Stimulated activated CD8-positive, alpha-beta memory T cell treated with anti-CD3 and anti-CD28 coated beads, Interleukin-2, amount 100 ng/mL, for 48 hours (primary cell): ENCODE measurements around the gene NCLN.
"Not testable (repeated sequence)": the region's sequence is repeated elsewhere in the genome, so short reads cannot be mapped to it uniquely, and the experiment has no call there.

ENCODE experiments used
- DNase-seq, 2 donors: peaks; one replicate each; pipeline ENCODE4 v3.0.0-alpha.2; 2020; ENCODE audit warnings: low read depth in 2 of 2

The NCLN gene

GRCh38 chr19:3225169-3225485 is 39.4 kb downstream of the NCLN start:
- no peak for DNase-seq

- DNase-seq, result no peak
Measured at GRCh38 chr19:3225677-3226093, 40.0 kb downstream of the NCLN start.

- no peak for DNase-seq
Measured at GRCh38 chr19:3227054-3227626, 41.4 kb downstream of the NCLN start.

GRCh38 chr19:3229346-3229743 is 43.6 kb downstream of the NCLN start:
- no peak for DNase-seq

- no peak for DNase-seq
Measured at GRCh38 chr19:3229888-3230496, 44.3 kb downstream of the NCLN start.

GRCh38 chr19:3231288-3231687 is 45.6 kb downstream of the NCLN start:
- DNase-seq, result no peak

- DNase-seq, result no peak
Measured at GRCh38 chr19:3233116-3233515, 47.4 kb downstream of the NCLN start.

- DNase-seq, result no peak
Measured at GRCh38 chr19:3233831-3234230, 48.1 kb downstream of the NCLN start.

- peak in 1 of 2 donors; percentile 33 for DNase-seq
Measured at GRCh38 chr19:3234800-3235199, 49.1 kb downstream of the NCLN start.

GRCh38 chr19:3235604-3236003 is 49.9 kb downstream of the NCLN start:
- not testable (repeated sequence) for DNase-seq

GRCh38 chr19:3236272-3236671 is 50.5 kb downstream of the NCLN start:
- DNase-seq, result no peak

- DNase-seq, result no peak
Measured at GRCh38 chr19:3238066-3238561, 52.4 kb downstream of the NCLN start.

- DNase-seq, result no peak
Measured at GRCh38 chr19:3239367-3239766, 53.6 kb downstream of the NCLN start.

- DNase-seq, result peak in 1 of 2 donors; percentile 34
Measured at GRCh38 chr19:3243819-3244700, 58.3 kb downstream of the NCLN start.

GRCh38 chr19:3245050-3245449 is 59.3 kb downstream of the NCLN start:
- DNase-seq, result no peak

- DNase-seq, result no peak
Measured at GRCh38 chr19:3248728-3249326, 63.1 kb downstream of the NCLN start.

GRCh38 chr19:3249408-3249807 is 63.7 kb downstream of the NCLN start:
- DNase-seq, result peak in 1 of 2 donors; percentile 10

GRCh38 chr19:3250675-3251074 is 64.9 kb downstream of the NCLN start:
- DNase-seq, result peak in 1 of 2 donors; percentile 26

- DNase-seq, result no peak
Measured at GRCh38 chr19:3251229-3251628, 65.5 kb downstream of the NCLN start.

- no peak for DNase-seq
Measured at GRCh38 chr19:3252650-3253049, 66.9 kb downstream of the NCLN start.

GRCh38 chr19:3253270-3253669 is 67.5 kb downstream of the NCLN start:
- no peak for DNase-seq

GRCh38 chr19:3254520-3254919 is 68.8 kb downstream of the NCLN start:
- DNase-seq, result no peak
